ENCODE results near the gene KIN.
"Not testable (repeated sequence)": the region's sequence is repeated elsewhere in the genome, so short reads cannot be mapped to it uniquely, and the experiment has no call there.

The KIN gene, protein sequence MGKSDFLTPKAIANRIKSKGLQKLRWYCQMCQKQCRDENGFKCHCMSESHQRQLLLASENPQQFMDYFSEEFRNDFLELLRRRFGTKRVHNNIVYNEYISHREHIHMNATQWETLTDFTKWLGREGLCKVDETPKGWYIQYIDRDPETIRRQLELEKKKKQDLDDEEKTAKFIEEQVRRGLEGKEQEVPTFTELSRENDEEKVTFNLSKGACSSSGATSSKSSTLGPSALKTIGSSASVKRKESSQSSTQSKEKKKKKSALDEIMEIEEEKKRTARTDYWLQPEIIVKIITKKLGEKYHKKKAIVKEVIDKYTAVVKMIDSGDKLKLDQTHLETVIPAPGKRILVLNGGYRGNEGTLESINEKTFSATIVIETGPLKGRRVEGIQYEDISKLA

DNA sequence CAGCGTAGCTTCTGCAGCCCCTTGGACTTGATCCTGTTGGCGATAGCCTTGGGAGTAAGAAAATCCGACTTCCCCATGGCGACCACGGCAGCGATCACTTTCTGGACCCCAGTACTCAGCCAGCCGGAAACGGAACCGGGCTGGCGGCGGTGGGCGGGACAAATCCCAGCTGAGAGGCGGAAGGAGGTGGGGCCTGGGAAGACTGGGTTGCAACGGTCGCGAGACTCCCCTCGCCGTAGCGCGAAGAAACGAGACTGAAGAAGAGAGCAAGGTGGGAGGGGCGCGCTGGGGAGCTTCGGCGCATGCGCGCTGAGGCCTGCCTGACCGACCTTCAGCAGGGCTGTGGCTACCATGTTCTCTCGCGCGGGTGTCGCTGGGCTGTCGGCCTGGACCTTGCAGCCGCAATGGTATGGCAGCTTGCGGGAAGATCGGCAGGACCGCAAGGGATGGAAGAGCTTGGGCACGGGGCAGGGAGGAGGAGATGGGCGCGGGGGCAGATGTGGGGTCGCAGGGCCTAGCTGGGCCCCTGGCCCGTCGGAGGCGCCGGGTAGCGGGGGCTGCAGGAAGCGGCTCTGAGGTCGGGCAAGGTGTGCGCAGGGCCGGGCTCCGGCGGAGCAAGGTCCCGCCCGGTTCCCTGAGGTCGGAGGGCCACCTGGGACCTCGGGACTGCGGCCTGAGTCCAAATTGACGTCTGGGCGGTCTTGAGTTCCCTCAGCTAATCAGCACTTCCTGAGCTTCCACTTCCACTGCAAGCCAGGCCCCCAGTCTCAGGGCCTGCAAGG is at the start of gene KIN, which contains the start of gene ATP5F1C:
Gene KIN, minus strand, starts transcription at position 137 of the 782 bp plus-strand sequence. Its CDS starts 60 bp downstream, at position 77.
Gene ATP5F1C, plus strand, starts transcription at position 321 of the 782 bp plus-strand sequence. Its CDS starts 31 bp downstream, at position 352.
- peak; percentile 95 for DNase-seq

DNA sequence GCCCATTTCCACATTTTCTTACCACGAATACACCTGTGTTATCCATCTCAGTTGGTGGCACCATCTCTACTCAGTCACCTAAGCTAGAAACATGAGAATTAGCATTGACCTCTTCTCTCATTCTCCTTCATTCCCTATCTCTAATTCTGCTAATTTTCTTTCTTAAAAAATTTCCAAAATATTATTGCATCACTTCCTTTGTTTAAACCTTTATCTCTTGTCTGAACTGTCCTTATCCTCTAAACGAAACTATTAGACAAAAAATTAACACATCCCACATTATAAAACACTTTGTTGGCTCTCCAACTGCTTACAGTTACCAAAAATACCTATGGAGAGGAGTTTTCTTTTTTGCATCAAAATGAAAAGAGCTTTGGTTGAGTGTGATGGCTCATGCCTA is 48.8 kb upstream of the KIN start:
- DNase-seq, result no peak

DNA sequence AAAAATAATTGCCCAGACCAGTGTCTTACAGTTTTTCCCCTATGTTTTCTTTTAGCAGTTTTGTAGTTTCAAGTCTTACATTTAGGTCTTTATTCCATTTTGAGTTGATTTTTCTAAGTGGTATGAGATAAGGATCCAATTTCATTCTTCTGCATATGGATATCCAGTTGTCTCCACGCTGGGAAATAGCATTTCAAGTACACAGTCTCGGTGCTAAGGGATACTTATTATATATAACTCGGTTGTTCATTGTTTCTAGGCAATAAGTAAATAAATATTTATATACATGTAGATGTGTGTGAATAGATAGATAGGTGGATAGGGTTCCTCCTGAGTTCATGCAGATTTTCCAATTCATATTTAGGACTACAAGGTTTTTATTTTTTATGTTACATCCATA is 46.5 kb upstream of the KIN start:
- DNase-seq, result no peak

DNA sequence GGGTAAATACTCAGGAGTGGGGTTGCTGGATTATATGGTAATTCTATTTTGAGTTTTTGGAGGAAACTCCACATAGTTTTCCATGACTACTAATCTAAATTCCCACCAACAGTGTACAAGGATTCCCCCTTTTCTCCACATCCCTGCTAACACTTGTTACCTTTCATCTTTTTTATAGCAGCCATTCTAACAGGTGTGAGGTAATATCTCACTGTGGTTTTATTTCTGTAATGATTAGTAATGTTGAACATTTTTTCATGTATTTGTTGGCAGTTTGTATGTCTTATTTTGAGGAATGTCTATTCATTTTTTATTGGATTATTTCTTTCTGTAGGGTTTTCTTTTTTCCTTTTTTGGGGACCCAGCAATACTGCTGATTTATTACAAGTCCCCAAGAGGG is 45.4 kb upstream of the KIN start:
- DNase-seq, result no peak

DNA sequence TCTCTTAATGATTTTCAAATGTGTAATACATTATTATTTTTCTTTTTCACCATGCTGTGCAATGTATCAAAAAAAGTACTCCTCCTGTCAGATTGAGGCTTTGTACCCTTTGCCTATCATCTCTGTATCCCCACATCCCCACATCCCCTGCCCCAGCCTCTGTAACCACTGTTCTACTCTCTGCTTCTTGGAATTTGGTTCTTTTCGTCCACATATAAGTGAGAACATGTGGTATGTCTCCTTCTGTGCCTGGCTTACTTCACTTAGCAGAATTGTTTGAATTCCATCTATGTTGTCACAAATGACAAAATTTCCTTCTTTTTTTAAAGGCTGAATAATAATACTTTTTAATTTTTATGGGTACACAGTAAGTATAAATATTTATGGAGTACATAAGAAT is 44.3 kb upstream of the KIN start:
- no peak for DNase-seq

DNA sequence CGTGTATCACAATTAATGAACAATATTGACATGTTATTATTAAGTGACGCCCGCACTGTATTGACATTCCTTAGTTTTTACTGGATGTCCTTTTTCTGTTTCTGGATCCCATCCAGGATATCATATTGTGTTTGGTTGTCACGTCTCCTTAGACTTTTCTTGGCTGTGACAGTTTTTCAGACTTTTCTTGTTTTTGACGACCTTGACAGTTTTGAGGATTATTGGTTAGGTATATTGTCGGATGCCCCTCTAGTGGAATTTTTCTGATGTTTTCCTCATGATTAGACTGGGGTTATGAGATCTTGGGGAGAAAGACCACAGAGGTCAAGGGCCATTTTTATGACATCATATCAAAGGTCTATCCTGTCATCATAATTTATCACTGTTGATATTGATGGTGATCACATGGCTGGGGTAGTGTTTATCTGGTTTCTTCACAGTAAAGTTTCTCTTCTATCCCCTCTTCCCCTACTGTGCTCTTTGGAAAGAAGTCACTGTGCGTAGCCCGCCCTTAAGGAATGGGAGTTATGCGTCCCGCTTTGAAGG is 41.6 kb upstream of the KIN start:
- no peak for DNase-seq

DNA sequence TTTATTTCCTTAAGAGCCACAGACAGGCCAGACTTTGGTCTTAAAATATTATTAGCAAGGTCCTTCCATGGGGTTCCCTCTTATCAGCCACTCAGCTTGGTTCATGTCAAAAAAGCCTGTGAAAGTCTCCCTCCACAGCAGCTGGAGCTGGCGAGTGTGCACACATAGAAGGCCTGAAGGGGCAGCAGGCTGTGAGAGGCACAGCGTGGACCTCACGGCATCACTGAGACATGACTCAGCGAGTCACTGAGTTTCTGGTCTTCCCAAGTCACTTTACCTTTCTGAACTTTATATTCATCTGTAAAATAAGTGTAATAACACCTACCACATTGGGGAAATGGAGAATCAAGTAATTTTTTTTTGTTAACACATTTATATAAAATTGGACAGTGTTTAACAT is 39.2 kb upstream of the KIN start:
- no peak for DNase-seq

DNA sequence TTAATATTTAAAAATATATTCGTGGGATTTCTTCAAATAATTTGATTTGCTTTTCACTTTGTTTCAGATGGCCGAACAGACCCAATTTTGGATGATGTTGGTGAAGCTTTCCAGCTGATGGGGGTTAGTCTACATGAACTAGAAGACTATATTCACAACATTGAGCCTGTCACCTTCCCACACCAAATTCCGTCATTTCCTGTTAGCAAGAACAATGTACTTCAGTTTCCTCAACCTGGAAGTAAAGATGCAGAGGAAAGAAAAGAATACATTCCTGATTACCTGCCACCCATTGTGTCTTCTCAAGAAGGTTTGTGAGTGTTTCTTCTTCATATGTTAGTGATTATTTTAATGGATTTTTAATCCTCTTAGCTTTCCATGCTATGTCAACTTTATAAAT is 36.5 kb upstream of the KIN start:
- no peak for DNase-seq

DNA sequence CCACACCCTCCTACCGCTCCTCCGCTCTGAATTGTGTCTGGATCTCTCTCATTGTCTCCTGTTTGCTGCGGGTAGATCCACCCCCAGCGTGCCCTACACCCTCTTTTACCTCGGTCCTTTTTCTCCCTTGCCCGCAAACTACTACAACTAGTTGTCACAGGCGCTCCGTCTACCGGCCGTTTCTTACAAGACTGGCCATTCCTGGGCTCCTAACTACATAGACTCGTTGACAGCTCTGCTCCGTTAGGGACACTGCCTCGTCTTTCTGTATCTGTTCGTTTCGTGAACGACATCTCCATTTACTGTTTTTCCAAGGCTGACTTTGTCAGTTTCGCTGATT is 31.3 kb upstream of the KIN start:
- DNase-seq, result no peak

DNA sequence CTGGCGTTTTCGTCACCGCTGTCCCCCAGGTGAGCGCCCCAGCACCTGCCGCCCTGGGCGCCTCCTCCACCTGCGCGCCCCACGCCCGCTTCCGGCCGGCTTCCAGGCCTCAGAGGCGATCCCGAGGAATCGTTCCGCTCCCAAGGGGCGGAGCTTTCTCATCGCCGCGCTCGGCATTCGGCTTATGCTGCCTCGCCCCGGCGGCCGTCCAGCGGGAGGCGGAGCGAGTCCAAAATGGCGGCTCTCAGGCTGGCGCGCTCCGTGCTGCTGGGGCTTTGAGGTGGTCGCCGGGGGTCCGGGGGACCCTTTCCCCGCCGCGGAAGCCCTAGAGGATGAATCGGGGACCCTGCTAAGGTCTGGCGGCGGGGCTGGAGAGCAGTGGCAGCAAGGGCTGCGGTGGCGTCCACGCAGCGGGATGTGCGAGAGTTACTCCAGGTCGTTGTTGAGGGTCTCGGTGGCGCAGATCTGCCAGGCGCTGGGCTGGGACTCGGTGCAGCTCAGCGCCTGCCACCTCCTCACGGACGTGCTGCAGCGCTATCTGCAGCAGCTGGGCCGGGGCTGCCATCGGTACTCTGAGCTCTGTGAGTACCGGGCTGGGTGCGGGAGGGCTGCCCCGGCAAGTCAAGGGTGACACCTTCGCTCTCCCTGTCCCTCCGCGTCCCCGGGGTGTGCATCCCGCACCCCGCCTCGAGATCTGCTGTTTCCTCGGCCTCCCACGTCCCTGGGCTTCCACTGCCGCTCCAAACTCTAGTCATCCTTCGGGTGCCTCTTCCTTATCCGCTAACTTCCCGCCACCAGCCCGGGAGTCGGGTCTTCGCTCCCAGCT is 30.7 kb upstream of the KIN start, which contains the start of gene TAF3:
Gene TAF3, plus strand, starts transcription at position 211 of the 826 bp plus-strand sequence. Its CDS starts 205 bp downstream, at position 416.
- peak; percentile 58 for DNase-seq

DNA sequence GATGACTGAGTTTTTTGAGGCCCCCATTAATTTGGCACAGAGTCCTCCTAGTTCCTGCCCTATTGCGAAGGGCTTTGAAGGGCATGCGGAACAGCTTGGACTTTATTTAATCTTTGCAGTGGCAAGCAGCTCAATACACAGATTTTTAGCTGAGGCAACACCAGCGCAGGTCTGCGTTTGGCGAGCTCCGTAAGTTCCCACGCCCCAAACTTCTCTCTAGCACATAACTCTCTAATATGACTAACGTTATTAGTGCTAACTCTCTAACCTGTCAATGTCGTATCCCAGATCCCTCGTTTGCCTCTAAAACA is 30.1 kb upstream of the KIN start:
- DNase-seq, result no peak

DNA sequence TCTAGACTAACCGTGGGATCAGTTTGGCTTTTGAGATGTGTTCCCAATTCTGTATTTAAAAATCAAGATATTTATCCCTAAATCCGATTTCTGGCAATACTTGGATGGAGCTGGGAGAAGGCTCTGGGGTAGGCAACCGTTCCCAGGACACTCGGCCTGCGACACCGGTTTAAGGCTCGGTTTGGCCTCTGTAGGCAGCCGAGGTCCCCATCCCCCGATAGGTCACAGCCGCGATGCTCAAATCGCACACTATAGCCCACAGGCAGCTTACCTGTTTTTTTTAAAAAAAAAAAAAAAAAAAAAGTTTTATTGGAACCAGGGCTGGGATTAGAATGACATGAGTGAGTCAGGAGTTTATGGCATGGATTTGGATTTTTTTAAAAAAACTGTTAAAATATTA is 29.8 kb upstream of the KIN start:
- no peak for DNase-seq

DNA sequence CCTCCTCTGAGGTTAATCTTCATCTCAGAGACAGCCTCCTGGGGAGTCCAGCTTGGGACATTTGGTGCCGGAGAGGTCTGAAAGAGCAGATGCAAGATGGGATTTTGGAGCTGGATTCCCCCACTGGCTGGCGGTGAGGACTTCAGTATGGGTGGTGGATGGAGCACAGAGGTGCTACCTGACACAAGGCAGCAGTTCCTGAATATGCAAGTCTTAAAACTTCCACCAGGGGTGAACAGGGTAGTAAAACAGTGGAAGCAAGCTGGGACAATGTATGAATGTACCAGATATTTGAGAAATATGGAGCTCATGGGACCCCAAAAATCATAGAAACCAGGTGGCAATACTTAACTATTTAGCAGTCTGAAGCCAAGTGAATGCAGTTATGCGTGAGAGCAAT is 25.7 kb upstream of the KIN start:
- no peak for DNase-seq

DNA sequence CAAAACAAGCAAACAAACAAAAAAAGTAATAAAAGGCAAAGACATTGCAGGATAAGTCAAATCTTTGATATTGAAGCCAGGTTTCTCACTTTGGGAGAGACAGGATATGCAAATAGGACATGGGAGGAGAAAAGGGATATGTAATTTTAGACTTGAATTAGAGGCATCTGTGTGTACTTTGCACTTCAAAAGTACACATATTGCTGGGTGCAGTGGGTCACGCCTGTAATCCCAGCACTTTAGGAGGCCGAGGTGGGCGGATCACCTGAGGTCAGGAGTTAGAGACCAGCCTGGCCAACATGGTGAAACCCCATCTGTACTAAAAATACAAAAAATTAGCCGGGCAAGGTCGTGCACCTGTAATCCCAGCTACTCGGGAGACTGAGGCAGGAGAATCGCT is 23.9 kb upstream of the KIN start:
- DNase-seq, result not testable (repeated sequence)

DNA sequence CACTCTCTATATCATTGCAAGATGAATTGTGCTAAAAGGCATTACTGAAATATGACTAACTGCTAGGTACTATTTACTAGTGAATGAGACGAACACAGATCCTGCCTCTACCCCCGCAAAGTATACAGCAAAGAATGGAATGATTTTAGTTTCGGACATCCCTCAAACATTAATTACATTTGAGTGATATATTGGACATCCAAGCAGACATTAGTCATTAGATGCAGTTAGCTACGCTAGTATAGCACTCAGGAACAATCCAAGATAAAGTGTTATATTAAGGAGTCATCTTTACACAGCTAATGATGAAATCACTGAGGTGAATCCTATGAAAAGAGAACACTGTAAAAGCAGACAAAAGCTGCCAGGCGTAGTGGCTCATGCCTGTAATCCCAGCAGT is 23.2 kb upstream of the KIN start:
- no peak for DNase-seq

DNA sequence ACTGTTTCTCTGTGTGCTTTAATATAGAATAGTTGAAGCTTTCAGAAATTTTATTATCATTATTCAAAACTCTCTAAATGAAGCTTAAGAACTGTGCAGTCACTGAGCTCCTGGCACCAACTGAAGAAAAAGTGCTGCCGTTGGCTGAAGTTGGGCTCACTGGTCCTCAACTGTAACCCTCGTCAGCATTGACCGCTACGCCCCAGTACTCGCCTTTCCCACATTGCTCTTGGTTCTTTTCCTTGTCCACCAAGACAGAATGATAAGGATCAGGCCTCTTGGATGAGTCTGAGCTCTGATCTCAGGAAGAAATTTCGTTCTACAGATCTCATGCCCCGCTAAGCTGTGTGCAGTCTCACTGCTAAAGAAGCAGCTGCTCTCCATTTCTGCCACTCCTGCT is 22.6 kb upstream of the KIN start:
- no peak for DNase-seq

DNA sequence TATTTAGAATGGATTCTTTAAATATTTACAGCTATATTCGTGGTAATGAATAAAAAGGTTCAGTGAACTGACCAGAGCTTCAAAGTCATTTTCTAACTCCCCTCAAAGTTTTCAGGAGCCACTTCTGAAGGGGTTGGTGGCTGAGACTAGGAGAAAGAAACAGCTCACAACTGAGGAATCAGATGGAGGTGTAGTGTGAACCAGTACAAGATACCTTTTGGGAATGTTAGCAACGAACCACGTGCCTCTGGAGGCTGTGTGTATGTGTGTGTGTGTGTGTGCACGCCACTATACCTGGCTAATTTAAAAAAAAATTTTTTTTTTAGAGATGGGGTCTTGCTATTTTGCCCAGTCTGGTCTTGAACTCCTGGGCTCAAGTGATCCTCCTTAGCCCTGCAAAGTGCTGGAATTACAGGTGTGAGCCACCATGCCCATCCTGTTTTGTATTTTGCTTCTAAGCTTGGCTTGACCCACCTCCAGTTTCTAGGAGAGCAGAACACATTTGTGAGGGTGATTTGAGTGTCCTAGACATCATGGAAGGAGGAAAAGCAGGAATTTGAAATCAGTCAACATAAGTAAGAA is 21.0 kb upstream of the KIN start:
- DNase-seq, result no peak

DNA sequence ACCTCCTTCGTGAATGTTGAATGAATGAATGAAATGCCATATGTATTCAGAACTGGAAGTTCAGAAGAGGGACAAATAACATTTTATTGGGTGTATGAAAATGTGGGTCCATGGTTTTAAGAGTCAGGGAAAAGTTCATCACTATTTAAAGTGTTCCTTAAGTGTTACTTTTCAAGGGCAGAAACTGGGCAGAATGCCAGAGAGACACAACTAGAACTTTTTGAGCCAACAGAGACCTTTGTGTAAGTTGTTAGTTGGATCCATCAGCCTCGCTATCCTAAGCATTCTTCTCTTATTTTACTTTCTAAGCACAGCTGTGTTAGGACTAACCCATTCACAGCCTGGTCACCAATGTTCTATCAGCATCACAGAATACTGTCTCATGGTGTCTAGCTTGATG is 16.9 kb upstream of the KIN start:
- DNase-seq, result no peak

DNA sequence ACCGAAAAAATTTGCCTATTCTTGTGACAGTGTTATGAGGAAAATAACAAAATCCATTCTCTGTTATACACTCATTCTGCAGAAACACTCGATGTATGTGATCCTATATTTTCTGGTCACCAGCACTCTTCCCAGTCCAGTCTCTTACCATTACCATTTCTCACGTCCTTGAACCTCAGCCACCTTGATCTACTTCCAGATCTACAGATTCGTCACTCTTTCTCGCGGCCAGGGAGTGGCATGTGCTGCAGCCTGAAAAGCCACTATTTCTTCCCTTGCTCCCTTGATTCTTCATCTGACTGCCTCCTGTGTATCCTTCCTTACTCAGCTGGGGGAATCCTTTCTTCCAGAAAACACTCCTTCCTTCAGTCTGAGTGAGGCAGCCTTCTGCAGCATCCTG is 16.4 kb upstream of the KIN start:
- DNase-seq, result no peak

DNA sequence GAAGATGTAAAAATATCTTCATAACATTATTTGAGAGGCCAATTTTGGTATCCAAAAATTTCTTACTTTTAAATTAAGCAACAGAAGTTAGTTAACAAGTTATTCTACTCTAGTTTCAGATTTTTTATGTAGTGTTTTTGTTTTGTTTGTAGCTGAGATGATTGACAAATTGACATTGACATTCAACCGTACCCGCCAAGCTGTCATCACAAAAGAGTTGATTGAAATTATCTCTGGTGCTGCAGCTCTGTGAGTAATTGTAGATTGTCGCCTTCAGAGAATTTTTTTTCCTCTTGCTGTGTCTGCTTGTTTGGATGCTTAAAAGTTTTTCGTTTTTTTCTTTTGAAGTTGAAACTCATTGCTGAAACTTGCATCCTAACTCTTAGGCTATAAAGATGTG is 14.8 kb upstream of the KIN start:
- no peak for DNase-seq

DNA sequence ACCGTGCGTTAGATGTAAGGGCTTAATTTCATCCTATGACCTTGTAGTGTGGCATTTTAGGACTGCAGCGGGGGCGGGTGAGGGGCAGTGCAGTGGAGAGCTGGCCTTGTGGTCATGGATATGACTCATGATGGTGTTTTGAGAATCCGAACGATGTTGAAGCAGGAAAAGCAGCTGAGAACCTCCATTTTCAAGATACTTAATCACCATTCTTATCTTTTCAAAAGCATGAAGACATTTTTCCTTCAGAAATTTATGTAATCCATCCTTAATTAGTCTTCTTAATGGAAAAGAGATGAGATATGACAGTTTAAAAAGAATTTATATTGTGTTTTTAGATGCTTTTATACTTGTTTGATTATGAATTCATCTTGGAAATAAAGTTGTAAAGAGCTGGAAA is 9.8 kb upstream of the KIN start:
- DNase-seq, result peak; percentile 25

DNA sequence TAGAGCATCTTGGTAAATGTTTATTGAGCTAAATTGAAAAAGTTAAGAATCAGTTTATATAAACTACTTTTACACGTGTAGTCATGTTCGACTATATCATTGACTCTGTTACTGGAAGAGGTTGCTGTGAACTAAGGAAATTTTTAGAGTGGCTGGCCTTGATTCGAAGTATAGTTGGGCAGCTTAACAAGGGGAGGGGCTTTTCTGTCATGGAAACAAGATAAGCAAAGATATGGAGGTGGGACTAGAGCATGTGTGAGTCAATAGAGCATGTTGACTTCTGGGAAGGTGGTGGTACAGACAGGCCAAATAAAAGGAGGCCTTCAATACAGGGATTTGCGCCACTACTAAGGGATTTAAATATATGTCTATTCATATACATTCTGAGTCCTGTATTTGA is 7.8 kb upstream of the KIN start:
- DNase-seq, result no peak
